ENCODE results near the gene OR4D11. TPM values are rescaled to one million over a fixed set of nuclear protein-coding genes. Genes with fewer than 3 reads are reported as not detected.
"Not testable (repeated sequence)": the region's sequence is repeated elsewhere in the genome, so short reads cannot be mapped to it uniquely, and the experiment has no call there.

OR4D11 gene
- total RNA-seq, 1 donor from 2014 or later: not detected

DNA sequence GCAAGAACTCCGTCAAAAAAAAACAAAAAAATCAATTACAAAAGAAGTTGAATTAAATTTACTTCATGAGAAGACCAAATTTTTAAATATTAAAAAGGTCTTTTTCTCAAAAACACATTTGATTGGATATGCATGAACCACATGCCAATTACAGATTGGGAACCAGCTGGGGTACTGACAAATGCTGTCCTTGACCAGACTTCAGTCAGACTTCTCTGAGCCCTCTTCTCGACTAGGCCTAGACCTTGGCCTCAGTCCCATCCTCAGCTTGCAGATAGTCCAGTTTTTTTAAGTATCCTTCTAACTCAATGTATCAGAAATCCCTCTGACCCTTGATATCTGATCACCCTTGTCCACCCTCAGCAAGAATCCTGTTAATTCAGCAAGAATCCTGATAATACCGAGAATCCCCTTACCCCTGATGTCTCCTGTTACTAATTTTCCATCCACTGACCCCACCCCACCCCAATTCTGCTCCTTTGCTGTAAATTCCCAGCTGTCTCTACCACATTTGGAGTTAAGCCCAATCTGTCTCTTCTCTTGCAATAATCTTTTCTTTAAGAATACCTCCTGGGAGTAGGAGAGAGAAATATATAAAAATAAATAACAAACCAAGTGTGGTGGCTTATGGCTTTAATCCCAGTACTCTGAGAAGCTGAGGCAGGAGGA is 38.9 kb downstream of the OR4D11 start:
- H3K4me3 ChIP-seq: no peak overlapping the region
- no peaks in the 10 kb centered on the region for H3K36me3 ChIP-seq
- DNase-seq (ENCODE audit: low spot score in 2 of 2): no peak
- no peak overlapping the region for H3K27ac ChIP-seq
- no peaks in the 10 kb centered on the region for H3K4me1 ChIP-seq
- intact Hi-C loops (cut with DNase I): no loop called here
- no peaks in the 10 kb centered on the region for H3K9me3 ChIP-seq
- no peaks in the 10 kb centered on the region for H3K27me3 ChIP-seq
- TF ChIP-seq, protein P1, sequence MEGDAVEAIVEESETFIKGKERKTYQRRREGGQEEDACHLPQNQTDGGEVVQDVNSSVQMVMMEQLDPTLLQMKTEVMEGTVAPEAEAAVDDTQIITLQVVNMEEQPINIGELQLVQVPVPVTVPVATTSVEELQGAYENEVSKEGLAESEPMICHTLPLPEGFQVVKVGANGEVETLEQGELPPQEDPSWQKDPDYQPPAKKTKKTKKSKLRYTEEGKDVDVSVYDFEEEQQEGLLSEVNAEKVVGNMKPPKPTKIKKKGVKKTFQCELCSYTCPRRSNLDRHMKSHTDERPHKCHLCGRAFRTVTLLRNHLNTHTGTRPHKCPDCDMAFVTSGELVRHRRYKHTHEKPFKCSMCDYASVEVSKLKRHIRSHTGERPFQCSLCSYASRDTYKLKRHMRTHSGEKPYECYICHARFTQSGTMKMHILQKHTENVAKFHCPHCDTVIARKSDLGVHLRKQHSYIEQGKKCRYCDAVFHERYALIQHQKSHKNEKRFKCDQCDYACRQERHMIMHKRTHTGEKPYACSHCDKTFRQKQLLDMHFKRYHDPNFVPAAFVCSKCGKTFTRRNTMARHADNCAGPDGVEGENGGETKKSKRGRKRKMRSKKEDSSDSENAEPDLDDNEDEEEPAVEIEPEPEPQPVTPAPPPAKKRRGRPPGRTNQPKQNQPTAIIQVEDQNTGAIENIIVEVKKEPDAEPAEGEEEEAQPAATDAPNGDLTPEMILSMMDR (IDR thresholded peaks at IDR 0.05): no peak

DNA sequence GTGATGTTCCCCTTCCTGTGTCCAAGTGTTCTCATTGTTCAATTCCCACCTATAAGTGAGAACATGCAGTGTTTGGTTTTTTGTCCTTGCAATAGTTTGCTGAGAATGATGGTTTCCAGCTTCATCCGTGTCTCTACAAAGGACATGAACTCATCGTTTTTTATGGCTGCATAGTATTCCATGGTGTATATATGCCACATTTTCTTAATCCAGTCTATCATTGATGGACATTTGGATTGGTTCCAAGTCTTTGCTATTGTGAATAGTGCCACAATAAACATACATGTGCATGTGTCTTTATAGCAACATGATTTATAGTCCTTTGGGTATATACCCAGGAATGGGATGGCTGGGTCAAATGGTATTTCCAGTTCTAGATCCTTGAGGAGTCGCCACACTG is 40.3 kb downstream of the OR4D11 start:
- intact Hi-C loops (cut with DNase I); H3K4me1 ChIP-seq; H3K27ac ChIP-seq; H3K27me3 ChIP-seq; H3K9me3 ChIP-seq; DNase-seq (ENCODE audit: low spot score in 2 of 2); H3K36me3 ChIP-seq; H3K4me3 ChIP-seq: not testable (repeated sequence)

DNA sequence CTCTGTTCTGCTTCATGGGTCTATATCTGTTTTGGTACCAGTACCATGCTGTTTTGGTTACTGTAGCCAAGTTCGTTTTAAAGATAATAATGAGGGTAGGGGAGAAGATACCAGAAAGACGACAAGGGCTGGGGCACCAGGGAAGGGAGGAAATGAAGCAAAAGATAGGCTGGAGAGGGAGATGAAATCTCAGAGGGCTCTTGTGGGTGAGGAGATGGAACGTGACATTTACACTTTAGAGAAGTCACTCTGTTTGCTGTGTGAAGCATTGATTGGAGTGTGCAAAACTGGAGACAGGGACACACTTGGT is 41.4 kb downstream of the OR4D11 start:
- Histone ChIP-seq H3K9me3 (no peaks in the 10 kb centered on the region), H3K27ac (no peak overlapping the region), H3K36me3 (no peaks in the 10 kb centered on the region), H3K27me3 (no peaks in the 10 kb centered on the region), H3K4me1 (no peaks in the 10 kb centered on the region), H3K4me3 (no peak overlapping the region)
- TF ChIP-seq, protein P1 (IDR thresholded peaks at IDR 0.05): no peak
- intact Hi-C loops (cut with DNase I): no loop called here
- no peak for DNase-seq (ENCODE audit: low spot score in 2 of 2)

DNA sequence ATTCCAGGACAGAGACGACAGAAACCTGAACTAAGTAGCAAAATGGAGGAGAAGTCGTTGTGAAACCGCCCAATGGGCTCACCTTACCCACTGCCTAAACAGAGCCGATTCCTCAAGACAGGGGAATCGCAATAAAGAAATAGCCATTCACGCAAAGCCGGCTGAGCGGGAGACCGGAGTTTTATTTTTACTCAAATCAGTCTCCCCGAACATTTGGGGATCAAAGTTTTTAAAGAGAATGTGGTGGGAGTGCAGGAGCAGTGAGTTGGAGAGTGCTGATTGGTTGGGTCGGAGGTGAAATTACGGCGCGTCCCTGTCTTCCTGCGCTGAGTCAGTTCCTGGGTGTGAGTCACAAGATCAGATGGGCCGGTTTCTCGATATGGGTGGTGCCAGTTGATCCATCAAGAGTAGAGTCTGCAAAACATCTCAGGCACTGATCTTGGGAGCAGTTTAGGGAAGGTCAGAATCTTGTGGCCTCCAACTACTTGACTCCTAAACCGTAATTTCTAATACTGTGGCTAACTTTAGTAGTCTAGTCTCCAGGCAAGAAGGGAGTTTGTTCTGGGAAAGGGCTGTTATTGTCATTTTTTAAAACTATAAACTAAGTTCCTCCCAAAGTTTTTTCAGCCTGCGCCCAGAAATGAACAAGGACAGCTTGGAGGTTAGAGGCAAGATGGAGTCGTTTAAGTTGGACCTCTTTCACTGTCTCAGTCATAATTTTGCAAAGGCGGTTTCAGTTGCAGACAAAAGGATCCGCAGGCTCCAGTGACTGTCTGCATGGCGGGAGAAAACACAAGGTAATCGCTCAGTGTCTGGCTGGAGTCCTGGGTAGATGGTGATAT is 42.0 kb downstream of the OR4D11 start:
- Histone ChIP-seq H3K27me3 (no peaks in the 10 kb centered on the region), H3K4me3 (no peak overlapping the region), H3K4me1 (peaks cover 0 to 4% of the 10 kb centered on the region in 2 donors), H3K9me3 (no peaks in the 10 kb centered on the region), H3K36me3 (no peaks in the 10 kb centered on the region), H3K27ac (no peak overlapping the region)
- no peak for DNase-seq (ENCODE audit: low spot score in 2 of 2)
- intact Hi-C loops (cut with DNase I): no loop called here
- TF ChIP-seq, protein P1 (IDR thresholded peaks at IDR 0.05): no peak

DNA sequence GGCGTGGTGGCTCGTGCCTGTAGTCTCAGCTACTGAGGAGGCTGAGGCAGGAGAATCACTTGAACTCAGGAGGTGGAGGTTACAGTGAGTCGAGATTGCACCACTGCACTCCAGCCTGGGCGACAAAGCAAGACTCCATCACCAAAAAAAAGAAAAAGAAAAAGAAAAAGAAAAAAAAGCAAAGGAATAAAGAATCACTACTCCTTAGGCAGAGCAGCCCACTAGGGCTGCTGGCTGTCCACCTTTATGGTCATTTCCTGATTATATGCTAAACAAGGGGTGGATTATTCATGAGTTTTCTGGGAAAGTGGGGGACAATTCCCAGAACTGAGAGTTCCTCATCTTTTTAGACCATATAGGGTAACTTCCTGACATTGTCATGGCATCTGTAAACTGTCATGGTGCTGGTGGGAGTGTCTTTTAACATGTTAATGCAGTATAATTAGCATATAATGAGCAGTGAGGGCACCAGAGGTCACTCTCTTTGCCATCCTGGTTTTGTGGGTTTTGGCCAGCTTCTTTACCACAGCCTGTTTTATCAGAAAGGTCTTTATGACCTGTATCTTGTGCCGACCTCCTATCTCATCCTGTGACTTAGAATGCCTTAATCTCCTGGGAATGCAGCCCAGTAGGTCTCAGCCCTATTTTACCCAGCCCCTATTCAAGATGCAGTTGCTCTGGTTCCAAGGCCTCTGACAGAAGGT is 44.4 kb downstream of the OR4D11 start:
- H3K4me3 ChIP-seq; H3K4me1 ChIP-seq; H3K27ac ChIP-seq; intact Hi-C loops (cut with DNase I); H3K9me3 ChIP-seq; H3K36me3 ChIP-seq; H3K27me3 ChIP-seq; DNase-seq (ENCODE audit: low spot score in 2 of 2): not testable (repeated sequence)

DNA sequence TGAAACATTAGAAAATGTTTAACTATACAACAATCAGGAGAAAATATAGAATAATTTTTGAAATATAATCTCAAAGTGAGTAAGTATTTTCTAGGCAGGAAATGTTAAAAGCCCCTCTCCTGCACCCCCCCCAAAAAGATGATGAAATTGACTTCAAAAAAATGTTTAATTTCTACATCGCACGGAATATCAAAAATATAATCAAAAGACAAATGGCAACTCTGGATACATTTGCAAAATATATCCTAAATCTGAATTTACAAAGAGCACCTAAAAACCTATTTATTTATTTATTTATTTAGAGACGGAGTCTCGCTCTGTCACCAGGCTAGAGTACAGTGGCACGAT is 44.9 kb downstream of the OR4D11 start:
- no peaks in the 10 kb centered on the region for H3K36me3 ChIP-seq
- peaks cover 0 to 4% of the 10 kb centered on the region in 2 donors for H3K4me1 ChIP-seq
- H3K9me3 ChIP-seq: no peaks in the 10 kb centered on the region
- H3K27me3 ChIP-seq: no peaks in the 10 kb centered on the region
- no peak for DNase-seq (ENCODE audit: low spot score in 2 of 2)
- intact Hi-C loops (cut with DNase I): no loop called here
- no peak overlapping the region for H3K27ac ChIP-seq
- TF ChIP-seq, protein P1 (IDR thresholded peaks at IDR 0.05): no peak
- H3K4me3 ChIP-seq: no peak overlapping the region
